HepG2 (cell line): Measurements from ENCODE around the gene PLEKHA3. TPM values are rescaled to one million over a fixed set of nuclear protein-coding genes. Genes with fewer than 3 reads are reported as not detected.
A peak's percentile ranks its signal among the peaks of the same experiment; 100 is the strongest.

ENCODE experiments used
- AKAP8 ChIP-seq: sonication (generic); formaldehyde crosslinking; IDR thresholded peaks from 2 replicates; pipeline ENCODE4 v1.5.1; 2020; ENCODE audit warnings: mild to moderate bottlenecking, missing genetic modification reagents
- DZIP1 ChIP-seq: sonication (generic); formaldehyde crosslinking; IDR thresholded peaks from 2 replicates; pipeline ENCODE4 v1.5.0; 2020; ENCODE audit warnings: mild to moderate bottlenecking, missing genetic modification reagents
- ESRRA ChIP-seq: sonication (generic); formaldehyde crosslinking; IDR thresholded peaks from 2 replicates; pipeline ENCODE4 v1.5.1; 2020; ENCODE audit warnings: mild to moderate bottlenecking, low read depth, missing genetic modification reagents
- FOSL1 ChIP-seq: sonication (generic); formaldehyde crosslinking; IDR thresholded peaks from 2 replicates; pipeline ENCODE4 v1.9.0; 2021; ENCODE audit warnings: missing genetic modification reagents, borderline replicate concordance
- IRF2 ChIP-seq: IDR thresholded peaks from 2 replicates; pipeline ENCODE4 v1.6.1; 2018; ENCODE audit warnings: missing genetic modification reagents, missing compliant biosample characterization
- MAX ChIP-seq: IDR thresholded peaks from 2 replicates; pipeline ENCODE4 v1.6.1; 2012; ENCODE audit warnings: inconsistent platforms
- RBM22 ChIP-seq: fragments of 200-400 bp; formaldehyde crosslinking; optimal IDR thresholded peaks from 2 replicates; pipeline ENCODE3; 2017; ENCODE audit warnings: mild to moderate bottlenecking, low read length, moderate library complexity
- THAP8 ChIP-seq: sonication (generic); formaldehyde crosslinking; IDR thresholded peaks from 2 replicates; pipeline ENCODE4 v1.5.1; 2020; ENCODE audit warnings: missing genetic modification reagents, mild to moderate bottlenecking, borderline replicate concordance
- ZBTB40 ChIP-seq, 2 experiments: fragments of 450-650 bp in 1 of 2; sonication (generic) in 1 of 2; formaldehyde crosslinking in 1 of 2; IDR thresholded peaks; 2 replicates each; pipeline versions ENCODE4 v1.6.1 to v1.8.0; 2016 to 2022; ENCODE audit warnings: antibody characterized with exemption in 1 of 2, mild to moderate bottlenecking in 1 of 2, missing genetic modification reagents in 1 of 2
- ZFP82 ChIP-seq: sonication (generic); formaldehyde crosslinking; IDR thresholded peaks from 2 replicates; pipeline ENCODE4 v1.5.1; 2020; ENCODE audit warnings: mild to moderate bottlenecking, missing genetic modification reagents, borderline replicate concordance
- ZFP91 ChIP-seq: sonication (generic); formaldehyde crosslinking; IDR thresholded peaks from 2 replicates; pipeline ENCODE4 v1.9.0; 2022; ENCODE audit warnings: missing genetic modification reagents, mild to moderate bottlenecking, borderline replicate concordance
- polyA plus RNA-seq, 8 experiments: library from polyadenylated mRNA; depleted of rRNA in 3 of 8; stranded (reverse) in 7 of 8; unstranded in 1 of 8; fragments of >200 nt; fragmentation: Illumina TruSeq in 4 of 8; extraction: Trizol in 4 of 8; gene quantifications; 2 replicates each; pipeline versions ENCODE4 v1.2.1 to v1.2.3, GENCODE V29; 2011 to 2016; ENCODE audit warnings: low read depth in 4 of 8, missing spikeins in 1 of 8, mixed read lengths in 1 of 8; ENCODE audit not compliant: insufficient read depth in 1 of 8
- total RNA-seq, 5 experiments: library from RNA; depleted of rRNA; stranded (reverse); fragments of >200 nt; fragmentation: Illumina TruSeq; extraction: Trizol; gene quantifications; 2 replicates each; pipeline ENCODE4 v1.2.3, GENCODE V29; 2016; ENCODE audit warnings: low read depth in 1 of 5

The PLEKHA3 gene
- total and polyA plus RNA-seq, 2 of the 13 experiments (the other 11 are each of a cell fraction or from before 2014, with no cell fraction given), result 11.7 to 23.1 TPM

- TF ChIP-seq ZBTB40 (IDR thresholded peaks at IDR 0.05) (no peak), ZBTB40 (CRISPR knock-in tag; IDR thresholded peaks at IDR 0.05) (peak; percentile 67; the same call in 1 of the 2 replicates), AKAP8 (CRISPR knock-in tag) (peak; percentile 58; the same call in 1 of the 2 replicates), THAP8 (CRISPR knock-in tag) (no peak), DZIP1 (0 out of 2 replicates have a peak, but pooled peaks have one; percentile 34), RBM22 (no peak), ESRRA (CRISPR knock-in tag) (no peak; the same call in 1 of the 2 replicates), FOSL1 (CRISPR knock-in tag) (no peak), MAX (peak; percentile 67), ZFP91 (peak; percentile 74; the same call in 1 of the 2 replicates), ZFP82 (CRISPR knock-in tag) (peak; percentile 91), IRF2 (CRISPR knock-in tag) (peak; percentile 40; the same call in 1 of the 2 replicates)
These were observed at the start of gene PLEKHA3 (continued) for GRCh38 chr2:178480227-178481181.
